Measurements from ENCODE around the gene KDM2B.
"Not testable (repeated sequence)": the region's sequence is repeated elsewhere in the genome, so short reads cannot be mapped to it uniquely, and the experiment has no call there.

The KDM2B gene

DNA sequence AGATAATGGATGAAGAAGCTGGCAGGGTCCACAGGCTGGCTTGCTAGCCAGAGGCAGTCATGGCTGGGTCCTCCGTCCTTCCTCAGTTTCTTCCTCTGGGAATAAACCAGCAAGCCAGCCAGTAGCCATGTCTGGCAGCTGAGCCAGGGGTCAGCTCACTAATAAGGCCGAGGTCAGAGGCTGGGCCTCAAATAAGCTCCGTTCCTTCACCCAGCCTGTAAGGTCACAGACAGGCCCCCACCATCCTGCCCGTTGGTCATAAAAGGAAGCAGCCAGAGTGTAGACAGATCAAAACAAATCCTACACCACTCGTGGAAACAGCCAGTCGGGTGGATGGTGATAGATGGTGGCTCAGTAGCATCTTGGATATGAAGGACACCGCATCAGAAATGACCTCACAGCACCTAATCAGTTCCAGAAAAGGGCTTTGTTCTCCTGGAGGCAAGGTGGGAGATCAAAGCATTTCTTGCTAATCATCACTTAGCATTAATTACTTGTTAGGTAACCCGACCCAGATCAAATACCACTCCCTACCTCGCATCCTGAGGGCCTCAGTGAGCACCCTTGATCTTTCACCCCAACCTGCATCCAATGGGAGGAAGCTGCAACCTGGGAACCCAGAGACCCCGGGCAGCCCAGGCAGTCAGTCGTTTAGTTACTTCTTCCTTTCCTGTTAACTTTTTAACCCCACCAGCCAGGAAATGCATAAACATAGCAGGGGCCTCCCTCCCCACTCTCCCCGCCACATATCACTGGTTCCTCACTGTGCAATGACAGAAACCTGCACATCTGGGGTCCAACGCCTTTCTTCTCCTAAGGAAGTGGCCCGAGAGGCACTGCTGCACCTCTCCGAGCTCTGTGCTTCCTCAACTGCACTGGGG is 90.2 kb downstream of the KDM2B start:
- Histone ChIP-seq H3K36me3 (ENCODE audit: control insufficient read depth, insufficient read depth, low read length) (peaks cover 19% of the 10 kb centered on the region), H3K27me3 (replicated peaks; ENCODE audit: control insufficient read depth, insufficient read depth, low read length) (no peaks in the 10 kb centered on the region), H3K4me3 (replicated peaks; ENCODE audit: low read depth, low read length) (no peak overlapping the region)
- DNase-seq (ENCODE audit: extremely low read depth, insufficient read length) = no peak
- TF ChIP-seq, protein P1, sequence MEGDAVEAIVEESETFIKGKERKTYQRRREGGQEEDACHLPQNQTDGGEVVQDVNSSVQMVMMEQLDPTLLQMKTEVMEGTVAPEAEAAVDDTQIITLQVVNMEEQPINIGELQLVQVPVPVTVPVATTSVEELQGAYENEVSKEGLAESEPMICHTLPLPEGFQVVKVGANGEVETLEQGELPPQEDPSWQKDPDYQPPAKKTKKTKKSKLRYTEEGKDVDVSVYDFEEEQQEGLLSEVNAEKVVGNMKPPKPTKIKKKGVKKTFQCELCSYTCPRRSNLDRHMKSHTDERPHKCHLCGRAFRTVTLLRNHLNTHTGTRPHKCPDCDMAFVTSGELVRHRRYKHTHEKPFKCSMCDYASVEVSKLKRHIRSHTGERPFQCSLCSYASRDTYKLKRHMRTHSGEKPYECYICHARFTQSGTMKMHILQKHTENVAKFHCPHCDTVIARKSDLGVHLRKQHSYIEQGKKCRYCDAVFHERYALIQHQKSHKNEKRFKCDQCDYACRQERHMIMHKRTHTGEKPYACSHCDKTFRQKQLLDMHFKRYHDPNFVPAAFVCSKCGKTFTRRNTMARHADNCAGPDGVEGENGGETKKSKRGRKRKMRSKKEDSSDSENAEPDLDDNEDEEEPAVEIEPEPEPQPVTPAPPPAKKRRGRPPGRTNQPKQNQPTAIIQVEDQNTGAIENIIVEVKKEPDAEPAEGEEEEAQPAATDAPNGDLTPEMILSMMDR (IDR thresholded peaks at IDR 0.05; ENCODE audit: insufficient read depth, low read length, poor library complexity, severe bottlenecking) = no peak

DNA sequence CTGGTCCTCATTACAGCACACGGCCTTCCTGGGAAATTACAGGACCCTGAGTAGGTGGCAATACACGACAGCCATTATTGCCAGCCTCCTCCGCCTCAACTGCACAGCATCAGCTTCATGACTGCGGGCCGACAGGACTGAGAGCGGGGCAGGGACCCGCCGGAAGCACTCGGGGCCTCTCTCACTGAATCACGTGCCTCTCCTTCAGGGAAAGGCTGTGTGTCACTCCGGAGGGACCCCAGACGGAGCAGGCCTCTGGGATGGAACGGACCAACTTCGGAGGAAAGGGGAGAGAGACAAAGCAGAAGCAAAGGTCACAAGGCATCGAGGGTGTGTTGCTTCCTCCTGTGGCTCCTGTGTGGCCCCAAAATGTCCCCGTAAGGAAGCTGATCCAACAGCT is 90.9 kb downstream of the KDM2B start:
- Histone ChIP-seq H3K27me3 (replicated peaks; ENCODE audit: control insufficient read depth, insufficient read depth, low read length) (no peaks in the 10 kb centered on the region), H3K36me3 (ENCODE audit: control insufficient read depth, insufficient read depth, low read length) (peaks cover 20% of the 10 kb centered on the region), H3K4me3 (replicated peaks; ENCODE audit: low read depth, low read length) (no peak overlapping the region)
- DNase-seq (ENCODE audit: extremely low read depth, insufficient read length) = no peak
- TF ChIP-seq, protein P1 (IDR thresholded peaks at IDR 0.05; ENCODE audit: insufficient read depth, low read length, poor library complexity, severe bottlenecking) = no peak

GRCh38 chr12:121484967-121485366 is 95.9 kb downstream of the KDM2B start:
- Histone ChIP-seq H3K4me3 (replicated peaks; ENCODE audit: low read depth, low read length) (no peak overlapping the region), H3K36me3 (ENCODE audit: control insufficient read depth, insufficient read depth, low read length) (peaks cover 11% of the 10 kb centered on the region), H3K27me3 (replicated peaks; ENCODE audit: control insufficient read depth, insufficient read depth, low read length) (no peaks in the 10 kb centered on the region)
- DNase-seq (ENCODE audit: extremely low read depth, insufficient read length) = no peak
- TF ChIP-seq, protein P1 (IDR thresholded peaks at IDR 0.05; ENCODE audit: insufficient read depth, low read length, poor library complexity, severe bottlenecking) = no peak

DNA sequence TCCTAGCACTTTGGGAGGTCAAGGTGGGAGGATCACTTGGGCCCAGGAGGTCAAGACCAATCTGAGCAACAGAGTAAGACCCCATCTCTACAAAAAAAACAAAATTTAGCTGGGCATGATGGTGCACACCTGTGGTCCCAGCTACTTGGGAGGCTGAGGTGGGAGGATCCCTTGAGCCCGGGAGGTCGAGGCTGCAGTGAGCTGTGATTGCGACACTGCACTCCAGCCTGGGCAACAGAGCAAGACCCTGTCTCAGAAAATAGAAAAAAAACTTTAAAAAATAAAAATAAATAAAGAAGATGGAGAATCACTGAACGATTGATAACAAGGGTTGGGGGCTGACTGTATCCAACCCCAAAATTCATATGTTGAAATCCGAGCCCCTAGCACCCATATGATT is 96.3 kb downstream of the KDM2B start:
- not testable (repeated sequence) for DNase-seq (ENCODE audit: extremely low read depth, insufficient read length); H3K4me3 ChIP-seq (replicated peaks; ENCODE audit: low read depth, low read length); H3K36me3 ChIP-seq (ENCODE audit: control insufficient read depth, insufficient read depth, low read length); H3K27me3 ChIP-seq (replicated peaks; ENCODE audit: control insufficient read depth, insufficient read depth, low read length)

- Histone ChIP-seq H3K36me3 (ENCODE audit: control insufficient read depth, insufficient read depth, low read length) (peaks cover 9% of the 10 kb centered on the region), H3K27me3 (replicated peaks; ENCODE audit: control insufficient read depth, insufficient read depth, low read length) (no peaks in the 10 kb centered on the region), H3K4me3 (replicated peaks; ENCODE audit: low read depth, low read length) (no peak overlapping the region)
- TF ChIP-seq, protein P1 (IDR thresholded peaks at IDR 0.05; ENCODE audit: insufficient read depth, low read length, poor library complexity, severe bottlenecking) = no peak
- no peak for DNase-seq (ENCODE audit: extremely low read depth, insufficient read length)
These were observed 96.9 kb downstream of the KDM2B start for GRCh38 chr12:121483949-121484348.

- Histone ChIP-seq H3K36me3 (ENCODE audit: control insufficient read depth, insufficient read depth, low read length) (peaks cover 1% of the 10 kb centered on the region), H3K27me3 (replicated peaks; ENCODE audit: control insufficient read depth, insufficient read depth, low read length) (no peaks in the 10 kb centered on the region), H3K4me3 (replicated peaks; ENCODE audit: low read depth, low read length) (no peak overlapping the region)
- no peak for DNase-seq (ENCODE audit: extremely low read depth, insufficient read length)
- TF ChIP-seq, protein P1 (IDR thresholded peaks at IDR 0.05; ENCODE audit: insufficient read depth, low read length, poor library complexity, severe bottlenecking) = no peak
These were observed 104.3 kb downstream of the KDM2B start for GRCh38 chr12:121476477-121476876.

Data from GM06990 (cell line).